Calu3 (cell line): ENCODE results near the gene FHL3. TPM values are rescaled to one million over a fixed set of nuclear protein-coding genes. Genes with fewer than 3 reads are reported as not detected.

Source experiments
- BruUV-seq: library from RNA; stranded (reverse); fragments of 400-500 nt; replicated peaks from 2 replicates; lab custom pipeline; 2021; lab: Mats Ljungman, UMichigan
- CTCF ChIA-PET: fragments of 300-600 bp; sonication (Branson Sonifier 250); formaldehyde crosslinking; loops from one replicate; lab custom pipeline; 2022; ENCODE audit warnings: antibody characterized with exemption; lab: Charles Lee
- DNase-seq: peaks from one replicate; pipeline ENCODE4 v3.0.0; 2022
- H3K27ac Mint-ChIP-seq: one replicate; pipeline ENCODE4 v1.8.0; 2022; ENCODE audit warnings: mixed read lengths; ENCODE audit not compliant: unreplicated experiment
- H3K27me3 Mint-ChIP-seq: one replicate; pipeline ENCODE4 v1.8.0; 2022; ENCODE audit warnings: mixed read lengths; ENCODE audit not compliant: unreplicated experiment
- H3K36me3 Mint-ChIP-seq: one replicate; pipeline ENCODE4 v1.8.0; 2022; ENCODE audit warnings: mild to moderate bottlenecking, moderate library complexity, mixed read lengths; ENCODE audit not compliant: insufficient read depth, unreplicated experiment
- H3K4me1 Mint-ChIP-seq: one replicate; pipeline ENCODE4 v1.8.0; 2022; ENCODE audit warnings: mild to moderate bottlenecking, low read depth, mixed read lengths; ENCODE audit not compliant: unreplicated experiment
- H3K4me3 Mint-ChIP-seq: one replicate; pipeline ENCODE4 v1.8.0; 2022; ENCODE audit warnings: mild to moderate bottlenecking, low read depth, moderate library complexity, mixed read lengths; ENCODE audit not compliant: unreplicated experiment
- H3K9me3 Mint-ChIP-seq: one replicate; pipeline ENCODE4 v1.8.0; 2022; ENCODE audit warnings: low read depth, mixed read lengths; ENCODE audit not compliant: unreplicated experiment
- intact Hi-C: fragments of 100-400 bp; cut with micrococcal nuclease; formaldehyde crosslinking; loops from one replicate; pipeline ENCODE4 v1.10.0; 2022; ENCODE audit not compliant: unreplicated experiment
- total RNA-seq: library from RNA; stranded (reverse); gene quantifications from 2 replicates; pipeline ENCODE4 v1.2.3, GENCODE V29; 2022
- TF ChIP-seq, protein P1 (sequence below): fragments of 200-600 bp; IDR thresholded peaks from one replicate; pipeline ENCODE4 v1.8.0; 2022; ENCODE audit warnings: antibody characterized with exemption; ENCODE audit not compliant: unreplicated experiment

The FHL3 gene
- total RNA-seq, 1 experiment from 2014 or later = 20.4 TPM

GRCh38 chr1:38043036-38043747 lies 37.9 kb upstream of the FHL3 start:
- peaks cover 78% of the 10 kb centered on the region for H3K27me3 Mint-ChIP-seq
- CTCF ChIA-PET = no interaction called here
- no TSS peak for BruUV-seq
- intact Hi-C loops = no loop called here
- peaks cover 7% of the 10 kb centered on the region for H3K36me3 Mint-ChIP-seq
- H3K9me3 Mint-ChIP-seq = no peaks in the 10 kb centered on the region
- H3K4me3 Mint-ChIP-seq = no peak overlapping the region
- TF ChIP-seq, protein P1, sequence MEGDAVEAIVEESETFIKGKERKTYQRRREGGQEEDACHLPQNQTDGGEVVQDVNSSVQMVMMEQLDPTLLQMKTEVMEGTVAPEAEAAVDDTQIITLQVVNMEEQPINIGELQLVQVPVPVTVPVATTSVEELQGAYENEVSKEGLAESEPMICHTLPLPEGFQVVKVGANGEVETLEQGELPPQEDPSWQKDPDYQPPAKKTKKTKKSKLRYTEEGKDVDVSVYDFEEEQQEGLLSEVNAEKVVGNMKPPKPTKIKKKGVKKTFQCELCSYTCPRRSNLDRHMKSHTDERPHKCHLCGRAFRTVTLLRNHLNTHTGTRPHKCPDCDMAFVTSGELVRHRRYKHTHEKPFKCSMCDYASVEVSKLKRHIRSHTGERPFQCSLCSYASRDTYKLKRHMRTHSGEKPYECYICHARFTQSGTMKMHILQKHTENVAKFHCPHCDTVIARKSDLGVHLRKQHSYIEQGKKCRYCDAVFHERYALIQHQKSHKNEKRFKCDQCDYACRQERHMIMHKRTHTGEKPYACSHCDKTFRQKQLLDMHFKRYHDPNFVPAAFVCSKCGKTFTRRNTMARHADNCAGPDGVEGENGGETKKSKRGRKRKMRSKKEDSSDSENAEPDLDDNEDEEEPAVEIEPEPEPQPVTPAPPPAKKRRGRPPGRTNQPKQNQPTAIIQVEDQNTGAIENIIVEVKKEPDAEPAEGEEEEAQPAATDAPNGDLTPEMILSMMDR = no peak
- DNase-seq = no peak
- no peaks in the 10 kb centered on the region for H3K4me1 Mint-ChIP-seq
- H3K27ac Mint-ChIP-seq = no peak overlapping the region

DNA sequence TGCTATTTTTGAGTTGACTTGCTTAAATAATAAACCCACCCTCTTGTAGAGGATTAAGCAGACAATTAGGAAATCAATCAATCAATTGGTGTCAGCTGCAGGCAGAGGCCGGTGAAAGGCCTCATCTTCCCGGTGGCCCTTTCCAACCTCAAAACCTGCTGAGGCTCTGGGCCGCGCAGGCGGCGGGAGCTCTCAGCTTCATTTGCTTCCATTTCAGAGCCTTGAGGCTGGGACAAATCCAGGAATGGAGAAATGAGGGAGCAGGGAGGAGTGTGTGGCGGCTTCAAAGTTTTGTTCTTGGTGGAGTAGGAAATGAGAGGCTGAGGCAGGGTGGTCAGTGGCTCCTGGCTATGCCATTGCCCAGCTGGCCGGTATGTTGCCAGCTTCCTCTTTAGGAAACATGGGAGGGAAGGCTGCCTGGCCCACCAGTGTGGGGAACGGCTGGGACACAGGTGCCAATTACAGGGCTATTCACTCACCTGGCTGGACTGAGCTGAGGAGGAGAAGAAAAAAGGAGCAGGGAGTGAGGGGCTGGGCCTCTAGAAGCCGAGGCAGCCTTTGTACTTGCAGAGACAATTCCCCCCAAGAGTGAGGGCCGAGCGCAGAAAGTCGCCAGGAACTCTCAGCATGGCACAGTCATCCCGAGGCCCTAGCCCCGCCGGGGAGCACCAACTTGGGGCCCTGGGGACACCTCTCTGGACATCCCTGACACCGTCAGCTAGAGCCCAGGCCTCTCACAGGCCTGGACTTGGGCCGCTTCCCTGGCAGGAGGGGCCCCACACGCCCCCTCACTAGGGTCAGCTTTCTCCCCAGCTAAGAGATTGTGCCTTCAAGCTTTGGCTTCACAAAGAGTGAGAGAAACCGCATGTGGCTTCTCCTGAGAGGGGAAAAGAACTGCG lies 36.9 kb upstream of the FHL3 start:
- Mint-ChIP-seq H3K27me3 (peaks cover 68% of the 10 kb centered on the region), H3K4me3 (no peak overlapping the region), H3K27ac (no peak overlapping the region), H3K36me3 (peaks cover 2% of the 10 kb centered on the region), H3K9me3 (no peaks in the 10 kb centered on the region), H3K4me1 (no peaks in the 10 kb centered on the region)
- CTCF ChIA-PET = no interaction called here
- TF ChIP-seq, protein P1 = no peak
- DNase-seq = no peak
- intact Hi-C loops = no loop called here
- no TSS peak for BruUV-seq

DNA sequence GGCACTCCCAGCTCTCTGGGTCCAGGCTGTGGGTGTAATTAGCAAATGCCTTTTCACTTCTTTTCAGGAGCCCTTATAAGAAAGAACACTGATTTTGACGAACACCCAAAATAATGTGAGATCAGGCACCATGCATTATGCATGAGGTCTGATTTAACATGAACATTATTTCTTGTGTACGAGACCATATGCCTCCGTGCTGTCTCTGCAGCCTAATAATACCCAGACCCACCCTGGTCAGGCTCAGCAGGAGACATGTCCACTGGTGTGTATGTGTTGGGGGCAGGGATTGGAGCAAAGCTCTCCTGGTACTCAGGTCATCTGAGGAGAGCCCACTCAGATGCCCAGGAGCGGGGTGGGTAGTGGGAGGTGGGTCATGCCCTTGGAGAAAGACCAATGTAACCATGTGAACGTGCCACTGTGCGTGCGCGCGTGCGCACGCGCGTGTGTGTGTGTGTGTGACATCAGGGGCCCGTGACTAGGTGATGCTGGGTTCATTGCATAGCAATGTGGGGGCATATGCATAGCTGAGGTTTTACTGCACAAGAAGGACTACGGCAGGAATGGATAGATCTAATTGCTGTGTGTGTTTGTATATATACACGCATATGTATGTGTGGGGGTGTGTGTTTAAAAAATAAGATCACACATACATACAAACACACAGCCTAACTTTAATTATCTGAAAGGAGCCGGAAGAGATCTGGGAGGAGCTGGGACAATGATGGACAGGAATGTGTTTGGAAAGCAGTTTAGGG lies 34.2 kb upstream of the FHL3 start:
- Mint-ChIP-seq H3K4me3 (no peak overlapping the region), H3K27me3 (peaks cover 66% of the 10 kb centered on the region), H3K27ac (no peak overlapping the region), H3K9me3 (no peaks in the 10 kb centered on the region), H3K36me3 (no peaks in the 10 kb centered on the region), H3K4me1 (no peaks in the 10 kb centered on the region)
- TF ChIP-seq, protein P1 = no peak
- intact Hi-C loops = no loop called here
- CTCF ChIA-PET = no interaction called here
- no peak for DNase-seq
- no TSS peak for BruUV-seq

DNA sequence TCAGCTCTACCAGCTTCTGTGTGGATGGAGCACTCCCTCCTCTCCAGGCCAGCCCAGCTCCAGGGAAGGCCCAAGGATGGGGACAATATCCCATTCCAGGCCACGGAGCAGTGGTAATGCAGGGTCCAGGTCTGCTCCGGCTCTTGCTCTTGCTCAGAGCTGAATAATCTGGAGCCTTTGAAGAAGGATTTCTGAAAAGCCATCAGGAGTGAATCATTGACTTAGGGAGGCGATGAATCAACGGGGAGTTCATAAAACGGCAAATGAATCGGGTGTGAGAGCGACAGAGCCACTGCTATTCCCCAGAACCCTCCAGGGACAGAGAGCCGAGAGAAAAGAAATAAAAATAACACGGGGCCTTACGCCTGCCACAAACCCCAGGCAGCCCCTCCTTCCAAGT lies 33.5 kb upstream of the FHL3 start:
- no peak for DNase-seq

More for the DNA sequence above, 33.5 kb upstream of the FHL3 start:
- Mint-ChIP-seq H3K36me3 (no peaks in the 10 kb centered on the region), H3K27ac (no peak overlapping the region), H3K4me3 (no peak overlapping the region), H3K9me3 (no peaks in the 10 kb centered on the region), H3K27me3 (peaks cover 66% of the 10 kb centered on the region), H3K4me1 (no peaks in the 10 kb centered on the region)
- BruUV-seq = no TSS peak
- TF ChIP-seq, protein P1 = no peak
- intact Hi-C loops = no loop called here
- CTCF ChIA-PET = no interaction called here
